HepG2 (cell line): ENCODE results near the gene ATRIP. TPM values are rescaled to one million over a fixed set of nuclear protein-coding genes. Genes with fewer than 3 reads are reported as not detected.
A peak's percentile ranks its signal among the peaks of the same experiment; 100 is the strongest.

ENCODE experiments used
- ARID4A ChIP-seq: sonication (generic); formaldehyde crosslinking; IDR thresholded peaks from 2 replicates; pipeline ENCODE4 v1.5.0; 2020; ENCODE audit warnings: mild to moderate bottlenecking, missing genetic modification reagents, borderline replicate concordance
- ATM ChIP-seq: fragments of 450-650 bp; IDR thresholded peaks from 2 replicates; pipeline ENCODE4 v1.7.1; 2017; ENCODE audit warnings: mild to moderate bottlenecking, borderline replicate concordance
- EZH2 ChIP-seq: conservative IDR thresholded peaks from 2 replicates; pipeline ENCODE4 v1.6.1; 2012; ENCODE audit warnings: mild to moderate bottlenecking, low read depth, low read length, moderate library complexity
- GLMP ChIP-seq: sonication (generic); formaldehyde crosslinking; IDR thresholded peaks from 2 replicates; pipeline ENCODE4 v1.9.0; 2021; ENCODE audit warnings: missing genetic modification reagents, mild to moderate bottlenecking, borderline replicate concordance
- ISL2 ChIP-seq: sonication (generic); formaldehyde crosslinking; IDR thresholded peaks from 2 replicates; pipeline ENCODE4 v1.5.0; 2020; ENCODE audit warnings: missing genetic modification reagents
- JUND ChIP-seq: sonication (generic); formaldehyde crosslinking; IDR thresholded peaks from 2 replicates; pipeline ENCODE4 v1.8.0; 2022; ENCODE audit warnings: mild to moderate bottlenecking, missing genetic modification reagents
- MED8 ChIP-seq: sonication (generic); formaldehyde crosslinking; IDR thresholded peaks from 2 replicates; pipeline ENCODE4 v1.8.1; 2023; ENCODE audit warnings: mild to moderate bottlenecking, missing genetic modification reagents; ENCODE audit not compliant: insufficient replicate concordance
- NONO ChIP-seq, 2 experiments: fragments of 450-650 bp in 1 of 2; sonication (generic) in 1 of 2; formaldehyde crosslinking in 1 of 2; IDR thresholded peaks in 1 of 2; conservative IDR thresholded peaks in 1 of 2; 2 replicates each; pipeline versions ENCODE4 v1.6.1 to v1.8.0; 2017 to 2022; ENCODE audit warnings: mild to moderate bottlenecking in 1 of 2, missing genetic modification reagents in 1 of 2, moderate library complexity in 1 of 2
- RBAK ChIP-seq: sonication (generic); formaldehyde crosslinking; IDR thresholded peaks from 2 replicates; pipeline ENCODE4 v1.5.1; 2020; ENCODE audit warnings: mild to moderate bottlenecking, missing genetic modification reagents
- SATB2 ChIP-seq: sonication (generic); formaldehyde crosslinking; IDR thresholded peaks from 2 replicates; pipeline ENCODE4 v1.5.0; 2020; ENCODE audit warnings: missing genetic modification reagents
- SYNCRIP ChIP-seq: fragments of 200-400 bp; formaldehyde crosslinking; IDR thresholded peaks from 2 replicates; pipeline ENCODE4 v1.6.1; 2018; ENCODE audit warnings: mild to moderate bottlenecking, low read depth, low read length; ENCODE audit not compliant: insufficient read depth
- XRCC5 ChIP-seq: fragments of 200-400 bp; formaldehyde crosslinking; optimal IDR thresholded peaks from 2 replicates; pipeline ENCODE3; 2017; ENCODE audit warnings: mild to moderate bottlenecking, low read length
- ZBTB25 ChIP-seq: IDR thresholded peaks from 2 replicates; pipeline ENCODE4 v1.6.1; 2018; ENCODE audit warnings: missing genetic modification reagents
- ZNF574 ChIP-seq: sonication (generic); formaldehyde crosslinking; IDR thresholded peaks from 2 replicates; pipeline ENCODE4 v1.4.0; 2020; ENCODE audit warnings: missing genetic modification reagents
- ZNF746 ChIP-seq: sonication (generic); formaldehyde crosslinking; IDR thresholded peaks from 2 replicates; pipeline ENCODE4 v1.8.0; 2022; ENCODE audit warnings: mild to moderate bottlenecking, missing genetic modification reagents
- ZNF800 ChIP-seq: sonication (generic); formaldehyde crosslinking; IDR thresholded peaks from 2 replicates; pipeline ENCODE4 v1.4.0; 2020; ENCODE audit warnings: missing genetic modification reagents
- polyA plus RNA-seq, 8 experiments: library from polyadenylated mRNA; depleted of rRNA in 3 of 8; stranded (reverse) in 7 of 8; unstranded in 1 of 8; fragments of >200 nt; fragmentation: Illumina TruSeq in 4 of 8; extraction: Trizol in 4 of 8; gene quantifications; 2 replicates each; pipeline versions ENCODE4 v1.2.1 to v1.2.3, GENCODE V29; 2011 to 2016; ENCODE audit warnings: low read depth in 4 of 8, missing spikeins in 1 of 8, mixed read lengths in 1 of 8; ENCODE audit not compliant: insufficient read depth in 1 of 8
- total RNA-seq, 5 experiments: library from RNA; depleted of rRNA; stranded (reverse); fragments of >200 nt; fragmentation: Illumina TruSeq; extraction: Trizol; gene quantifications; 2 replicates each; pipeline ENCODE4 v1.2.3, GENCODE V29; 2016; ENCODE audit warnings: low read depth in 1 of 5

ATRIP gene
- total and polyA plus RNA-seq, 2 of the 13 experiments (the other 11 are each of a cell fraction or from before 2014, with no cell fraction given): 5.1 to 12.5 TPM

GRCh38 chr3:48429960-48430707 lies 16.4 kb upstream of the ATRIP start, which contains the start of gene PLXNB1 (continued):
- TF ChIP-seq ARID4A (peak; percentile 85; the same call in 1 of the 2 replicates), MED8 (CRISPR knock-in tag) (peak; percentile 99), SATB2 (CRISPR knock-in tag) (no peak), NONO (IDR thresholded peaks at IDR 0.05) (no peak), NONO (CRISPR knock-in tag; conservative IDR thresholded peaks at IDR 0.05) (peak; percentile 99), ISL2 (peak; percentile 84), ATM (no peak), ZNF800 (0 out of 2 replicates have a peak, but pooled peaks have one; percentile 64), XRCC5 (peak; percentile 74), ZBTB25 (CRISPR knock-in tag) (peak; percentile 20; the same call in 1 of the 2 replicates), JUND (CRISPR knock-in tag) (peak; percentile 72), GLMP (CRISPR knock-in tag) (no peak), EZH2 (no peak), ZNF746 (CRISPR knock-in tag) (peak; percentile 100), SYNCRIP (no peak), RBAK (CRISPR knock-in tag) (no peak; the same call in 1 of the 2 replicates), ZNF574 (peak; percentile 86)
